ENCODE data around the gene MAP2K4. TPM values are rescaled to one million over a fixed set of nuclear protein-coding genes. Genes with fewer than 3 reads are reported as not detected.
"Not testable (repeated sequence)": the region's sequence is repeated elsewhere in the genome, so short reads cannot be mapped to it uniquely, and the experiment has no call there.

Gene MAP2K4
- 10 to 100 TPM; 26.3 to 45.1 (median 33.9) TPM for total RNA-seq
- polyA plus RNA-seq, result 10 to 100 TPM; 21.8 to 22.3 TPM
- 31.5 reads per million, percentile 61 among the genes with 10 or more reads in this experiment for total RNA-seq

DNA sequence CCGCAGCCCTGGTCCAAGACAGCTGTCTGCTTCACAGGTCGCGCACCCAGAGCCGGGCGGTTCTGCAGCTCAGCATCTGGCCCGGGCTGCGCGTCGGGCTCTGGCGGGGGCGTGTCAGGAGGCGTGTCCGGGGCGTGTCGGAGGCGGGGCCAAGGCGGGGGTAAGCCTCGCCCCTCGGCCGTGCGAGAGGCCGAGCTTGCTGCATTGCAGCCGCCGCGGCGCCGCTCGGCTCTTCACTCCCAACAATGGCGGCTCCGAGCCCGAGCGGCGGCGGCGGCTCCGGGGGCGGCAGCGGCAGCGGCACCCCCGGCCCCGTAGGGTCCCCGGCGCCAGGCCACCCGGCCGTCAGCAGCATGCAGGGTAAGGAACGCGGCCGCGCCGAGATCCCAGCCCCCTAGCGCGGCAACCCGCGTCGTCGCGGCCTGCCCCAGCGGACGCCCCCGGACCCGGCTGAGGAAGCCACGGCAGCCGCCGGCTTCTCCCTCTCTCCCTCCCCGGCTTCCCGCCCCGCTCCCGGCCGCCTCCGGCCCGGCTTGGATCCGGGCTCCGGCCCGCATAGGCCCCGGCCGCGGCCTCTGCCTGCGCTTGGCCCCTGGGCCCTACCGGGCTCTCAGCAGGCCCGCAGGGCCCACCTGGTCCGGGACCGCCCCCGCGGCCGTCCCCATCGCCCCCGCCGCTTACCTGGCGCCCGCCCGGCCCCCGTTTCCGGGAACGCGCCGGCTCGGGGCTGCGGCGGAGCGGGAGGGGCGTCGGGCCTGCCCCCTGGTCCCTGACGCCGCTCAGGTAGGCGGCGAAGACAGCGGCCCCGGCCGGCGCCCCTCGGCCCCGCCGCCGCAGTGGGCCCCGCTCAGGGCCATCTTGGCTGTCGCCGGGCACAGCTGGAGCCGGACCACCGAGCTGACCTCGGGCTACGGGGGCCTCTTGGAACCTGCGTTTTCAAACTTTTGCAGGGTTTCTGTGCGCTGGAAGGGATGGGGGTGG is at the start of gene MAP2K4:
Gene MAP2K4, plus strand, starts transcription at position 236 of the 981 bp plus-strand sequence. Its CDS starts 10 bp downstream, at position 246.
- no peaks in the 10 kb centered on the region for H3K27me3 ChIP-seq (ENCODE audit: control insufficient read depth in 2 of 2, insufficient read depth in 2 of 2, low read length in 2 of 2)
- intact Hi-C loops (cut with micrococcal nuclease), result loop anchor here (1.0 to 5.0 kb wide), 4 partner anchors 24 to 997 kb away; partner anchors contain the start of genes ZNF18 (in 2 of the 2) and ELAC2 (in 1 of the 2)
- H3K4me1 ChIP-seq (ENCODE audit: control insufficient read depth in 2 of 2, insufficient read depth in 2 of 2, low read length in 2 of 2), result peaks cover 16 to 17% of the 10 kb centered on the region in 2 donors
- H3K36me3 ChIP-seq (ENCODE audit: control insufficient read depth in 2 of 3, insufficient read depth in 3 of 3, low read length in 3 of 3), result no peaks in the 10 kb centered on the region
- peak within 1 kb of the TSS; percentile 31 to 88 (median 83) for H3K27ac Mint-ChIP-seq
- peak within 1 kb of the TSS; percentile 57 for H3K4me3 ChIP-seq (ENCODE audit: low read length)
- DNase-seq (peak; percentile 87 to 99 (median 94)), ATAC-seq (peak; percentile 100)
- POLR2A ChIA-PET, result interaction anchor here (0.6 to 14.6 kb wide), 10 partner anchors 9 to 997 kb away, joined by 3 to 310 read pairs (median 4); partner anchors contain the start of genes ELAC2 and ZNF18
- H3K4me3 Mint-ChIP-seq, result peak within 1 kb of the TSS; percentile 79 to 91 (median 84)
- peaks cover 0 to 14% (median 0%) of the 10 kb centered on the region in 5 donors for H3K27me3 Mint-ChIP-seq
- H3K27ac ChIP-seq (ENCODE audit: low read depth, low read length), result peak within 1 kb of the TSS; percentile 89
- H3K9me3 Mint-ChIP-seq, result no peaks in the 10 kb centered on the region
- peaks cover 31 to 56% (median 53%) of the 10 kb centered on the region in 7 donors for H3K4me1 Mint-ChIP-seq
- CTCF ChIA-PET, result interaction anchor here (0.6 to 0.8 kb wide), 3 partner anchors 10 to 1223 kb away, joined by 3 to 6 read pairs (median 4); no protein-coding TSS in a partner anchor
- peaks cover 0 to under 1% (median 0%) of the 10 kb centered on the region in 5 donors for H3K36me3 Mint-ChIP-seq
- no peaks in the 10 kb centered on the region for H3K9me3 ChIP-seq (ENCODE audit: control insufficient read depth in 2 of 3, low read length in 3 of 3)

- H3K4me3 ChIP-seq (ENCODE audit: low read length); H3K27me3 ChIP-seq (ENCODE audit: control insufficient read depth in 2 of 2, insufficient read depth in 2 of 2, low read length in 2 of 2); DNase-seq; H3K27ac Mint-ChIP-seq; H3K9me3 ChIP-seq (ENCODE audit: control insufficient read depth in 2 of 3, low read length in 3 of 3); H3K27ac ChIP-seq (ENCODE audit: low read depth, low read length); H3K4me3 Mint-ChIP-seq; H3K36me3 ChIP-seq (ENCODE audit: control insufficient read depth in 2 of 3, insufficient read depth in 3 of 3, low read length in 3 of 3); ATAC-seq; H3K27me3 Mint-ChIP-seq; POLR2A ChIA-PET; intact Hi-C loops (cut with micrococcal nuclease); H3K4me1 ChIP-seq (ENCODE audit: control insufficient read depth in 2 of 2, insufficient read depth in 2 of 2, low read length in 2 of 2); CTCF ChIA-PET: not testable (repeated sequence)
- Mint-ChIP-seq H3K9me3 (peaks cover 5 to 48% (median 21%) of the 10 kb centered on the region in 11 donors), H3K4me1 (peaks cover 0 to 15% (median 0%) of the 10 kb centered on the region in 7 donors), H3K36me3 (peaks cover 29 to 77% (median 69%) of the 10 kb centered on the region in 5 donors)
Observed at GRCh38 chr17:11972741-11973140, 47.9 kb upstream of the MAP2K4 start.

DNA sequence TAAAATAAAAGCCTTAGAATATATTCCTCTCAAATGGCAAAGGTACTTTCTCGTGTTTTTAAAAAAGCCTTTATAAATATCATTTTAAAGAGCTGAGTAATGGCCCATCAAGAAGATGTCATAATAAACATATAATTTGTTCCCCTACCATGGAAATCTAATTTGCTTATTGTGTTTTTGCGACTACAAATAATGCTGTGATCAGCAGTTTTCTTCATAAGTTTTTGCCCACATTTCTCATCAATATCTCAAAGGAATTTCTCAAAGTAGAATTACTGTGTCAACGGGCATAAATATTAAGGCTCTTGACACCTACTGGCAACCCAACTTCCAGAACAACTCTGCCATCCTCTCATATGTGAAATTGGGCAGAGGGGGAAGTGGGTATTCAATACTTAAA is 40.9 kb upstream of the MAP2K4 start:
- ATAC-seq (no peak), DNase-seq (no peak)
- Mint-ChIP-seq H3K4me1 (peaks cover 0 to 12% (median 0%) of the 10 kb centered on the region in 7 donors), H3K27ac (no peak overlapping the region), H3K27me3 (no peaks in the 10 kb centered on the region), H3K9me3 (peaks cover 0 to 6% (median 4%) of the 10 kb centered on the region in 11 donors), H3K4me3 (no peak overlapping the region), H3K36me3 (peaks cover 39 to 87% (median 79%) of the 10 kb centered on the region in 5 donors)
- H3K4me3 ChIP-seq (ENCODE audit: low read length), result no peak overlapping the region
- H3K36me3 ChIP-seq (ENCODE audit: control insufficient read depth in 2 of 3, insufficient read depth in 3 of 3, low read length in 3 of 3), result peaks cover 8 to 49% (median 13%) of the 10 kb centered on the region in 3 experiments
- H3K9me3 ChIP-seq (ENCODE audit: control insufficient read depth in 2 of 3, low read length in 3 of 3), result no peaks in the 10 kb centered on the region
- intact Hi-C loops (cut with micrococcal nuclease), result no loop called here
- POLR2A ChIA-PET, result no interaction called here
- H3K4me1 ChIP-seq (ENCODE audit: control insufficient read depth in 2 of 2, insufficient read depth in 2 of 2, low read length in 2 of 2), result no peaks in the 10 kb centered on the region
- CTCF ChIA-PET, result no interaction called here
- no peak overlapping the region for H3K27ac ChIP-seq (ENCODE audit: low read depth, low read length)
- no peaks in the 10 kb centered on the region for H3K27me3 ChIP-seq (ENCODE audit: control insufficient read depth in 2 of 2, insufficient read depth in 2 of 2, low read length in 2 of 2)

GRCh38 chr17:11980813-11981212 is 39.9 kb upstream of the MAP2K4 start:
- H3K36me3 ChIP-seq (ENCODE audit: control insufficient read depth in 2 of 3, insufficient read depth in 3 of 3, low read length in 3 of 3), result peaks cover 8 to 53% (median 13%) of the 10 kb centered on the region in 3 experiments
- no peak overlapping the region for H3K4me3 ChIP-seq (ENCODE audit: low read length)
- peaks cover 33 to 80% (median 71%) of the 10 kb centered on the region in 5 donors for H3K36me3 Mint-ChIP-seq
- ChIA-PET CTCF (no interaction called here), POLR2A (no interaction called here)
- peaks cover 0 to 12% (median 0%) of the 10 kb centered on the region in 7 donors for H3K4me1 Mint-ChIP-seq
- ATAC-seq (no peak), DNase-seq (no peak)
- H3K27me3 Mint-ChIP-seq, result no peaks in the 10 kb centered on the region
- intact Hi-C loops (cut with micrococcal nuclease), result no loop called here
- peaks cover 0 to 4% (median 0%) of the 10 kb centered on the region in 11 donors for H3K9me3 Mint-ChIP-seq
- no peak overlapping the region for H3K27ac Mint-ChIP-seq
- H3K9me3 ChIP-seq (ENCODE audit: control insufficient read depth in 2 of 3, low read length in 3 of 3), result no peaks in the 10 kb centered on the region
- H3K27me3 ChIP-seq (ENCODE audit: control insufficient read depth in 2 of 2, insufficient read depth in 2 of 2, low read length in 2 of 2), result no peaks in the 10 kb centered on the region
- no peak overlapping the region for H3K27ac ChIP-seq (ENCODE audit: low read depth, low read length)
- no peak overlapping the region for H3K4me3 Mint-ChIP-seq
- no peaks in the 10 kb centered on the region for H3K4me1 ChIP-seq (ENCODE audit: control insufficient read depth in 2 of 2, insufficient read depth in 2 of 2, low read length in 2 of 2)

DNA sequence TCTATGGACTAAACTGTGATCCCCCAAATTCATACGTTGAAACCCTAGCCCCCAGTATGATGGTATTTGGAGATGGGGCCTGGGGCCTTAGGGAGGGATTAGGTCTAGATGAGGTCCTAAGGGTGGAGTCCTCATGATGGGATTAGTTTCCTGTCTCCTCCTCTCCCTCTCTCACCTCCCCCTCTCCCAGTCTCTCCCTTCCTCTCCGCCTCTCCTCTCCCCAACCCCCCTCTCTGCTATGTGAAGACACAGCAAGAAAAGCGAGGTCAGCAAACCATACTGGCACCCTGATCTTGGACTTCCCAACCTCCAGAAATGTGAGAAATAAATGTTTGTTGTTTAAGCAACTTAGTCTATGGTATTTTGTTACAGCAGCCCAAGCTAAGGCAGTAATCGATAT is 38.8 kb upstream of the MAP2K4 start:
- peaks cover 8 to 61% (median 13%) of the 10 kb centered on the region in 3 experiments for H3K36me3 ChIP-seq (ENCODE audit: control insufficient read depth in 2 of 3, insufficient read depth in 3 of 3, low read length in 3 of 3)
- no peak overlapping the region for H3K27ac ChIP-seq (ENCODE audit: low read depth, low read length)
- no peak overlapping the region for H3K27ac Mint-ChIP-seq
- ATAC-seq (no peak), DNase-seq (no peak)
- peaks cover 0 to under 1% (median 0%) of the 10 kb centered on the region in 11 donors for H3K9me3 Mint-ChIP-seq
- no peak overlapping the region for H3K4me3 Mint-ChIP-seq
- intact Hi-C loops (cut with micrococcal nuclease), result no loop called here
- no peaks in the 10 kb centered on the region for H3K27me3 Mint-ChIP-seq
- H3K4me1 ChIP-seq (ENCODE audit: control insufficient read depth in 2 of 2, insufficient read depth in 2 of 2, low read length in 2 of 2), result no peaks in the 10 kb centered on the region
- H3K27me3 ChIP-seq (ENCODE audit: control insufficient read depth in 2 of 2, insufficient read depth in 2 of 2, low read length in 2 of 2), result no peaks in the 10 kb centered on the region
- peaks cover 30 to 78% (median 62%) of the 10 kb centered on the region in 5 donors for H3K36me3 Mint-ChIP-seq
- H3K4me3 ChIP-seq (ENCODE audit: low read length), result no peak overlapping the region
- ChIA-PET POLR2A (no interaction called here), CTCF (no interaction called here)
- H3K4me1 Mint-ChIP-seq, result peaks cover 0 to 10% (median 0%) of the 10 kb centered on the region in 7 donors
- no peaks in the 10 kb centered on the region for H3K9me3 ChIP-seq (ENCODE audit: control insufficient read depth in 2 of 3, low read length in 3 of 3)

GRCh38 chr17:11986179-11986941 is 34.3 kb upstream of the MAP2K4 start:
- intact Hi-C loops (cut with micrococcal nuclease), result loop anchor here (5.0 kb wide), 2 partner anchors 36 to 1354 kb away; partner anchors contain the start of gene MAP2K4 (in 1 of the 2)
- peaks cover 20 to 81% (median 60%) of the 10 kb centered on the region in 5 donors for H3K36me3 Mint-ChIP-seq
- no peaks in the 10 kb centered on the region for H3K9me3 ChIP-seq (ENCODE audit: control insufficient read depth in 2 of 3, low read length in 3 of 3)
- no peak overlapping the region for H3K27ac ChIP-seq (ENCODE audit: low read depth, low read length)
- no peaks in the 10 kb centered on the region for H3K9me3 Mint-ChIP-seq
- ChIA-PET POLR2A (interaction anchor here (2.4 kb wide), 1 partner anchor 11 kb away, joined by 12 read pairs; the partner anchor contains the start of gene ZNF18), CTCF (interaction anchor here (1.9 kb wide), 1 partner anchor 11 kb away, joined by 4 read pairs; the partner anchor contains the start of gene ZNF18)
- ATAC-seq (no peak), DNase-seq (no peak)
- no peaks in the 10 kb centered on the region for H3K4me1 ChIP-seq (ENCODE audit: control insufficient read depth in 2 of 2, insufficient read depth in 2 of 2, low read length in 2 of 2)
- no peaks in the 10 kb centered on the region for H3K27me3 Mint-ChIP-seq
- H3K4me3 Mint-ChIP-seq, result no peak overlapping the region
- H3K36me3 ChIP-seq (ENCODE audit: control insufficient read depth in 2 of 3, insufficient read depth in 3 of 3, low read length in 3 of 3), result peaks cover 8 to 62% (median 9%) of the 10 kb centered on the region in 3 experiments
- H3K27ac Mint-ChIP-seq, result no peak overlapping the region
- no peak overlapping the region for H3K4me3 ChIP-seq (ENCODE audit: low read length)
- H3K4me1 Mint-ChIP-seq, result peaks cover 5 to 38% (median 25%) of the 10 kb centered on the region in 7 donors
- no peaks in the 10 kb centered on the region for H3K27me3 ChIP-seq (ENCODE audit: control insufficient read depth in 2 of 2, insufficient read depth in 2 of 2, low read length in 2 of 2)
